EL (cell line): ENCODE measurements around the gene CEP162.
A peak's percentile ranks its signal among the peaks of the same experiment; 100 is the strongest.
"Not testable (repeated sequence)": the region's sequence is repeated elsewhere in the genome, so short reads cannot be mapped to it uniquely, and the experiment has no call there.

Source experiments
- DNase-seq: peaks from one replicate; pipeline ENCODE4 v3.0.0-alpha.2; 2016

Gene CEP162

GRCh38 chr6:84223608-84224007 lies 3.8 kb downstream of the CEP162 start:
- not testable (repeated sequence) for DNase-seq

GRCh38 chr6:84222426-84222825 lies 5.0 kb downstream of the CEP162 start:
- no peak for DNase-seq

- DNase-seq: peak; percentile 31
These were observed 6.5 kb downstream of the CEP162 start for GRCh38 chr6:84220809-84221409.

DNA sequence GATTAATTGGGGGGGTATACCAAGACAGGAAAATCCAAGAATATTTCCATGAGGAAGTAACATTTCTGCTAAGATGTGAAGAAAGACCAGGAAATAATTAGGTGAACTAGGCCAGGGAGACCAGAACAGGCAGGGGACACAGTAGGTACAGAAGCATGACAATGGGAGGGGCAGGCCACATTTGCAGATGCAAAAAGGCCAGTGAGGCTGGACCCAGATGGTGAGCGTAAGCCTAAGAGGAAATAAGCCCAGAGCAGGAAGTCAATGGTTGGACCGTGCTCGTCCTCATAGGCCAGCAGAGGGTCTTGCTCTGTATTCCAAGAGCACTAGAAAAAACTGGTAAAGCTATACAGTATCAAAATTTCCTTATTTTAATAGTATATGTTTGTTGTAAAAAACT lies 9.4 kb downstream of the CEP162 start:
- no peak for DNase-seq

DNA sequence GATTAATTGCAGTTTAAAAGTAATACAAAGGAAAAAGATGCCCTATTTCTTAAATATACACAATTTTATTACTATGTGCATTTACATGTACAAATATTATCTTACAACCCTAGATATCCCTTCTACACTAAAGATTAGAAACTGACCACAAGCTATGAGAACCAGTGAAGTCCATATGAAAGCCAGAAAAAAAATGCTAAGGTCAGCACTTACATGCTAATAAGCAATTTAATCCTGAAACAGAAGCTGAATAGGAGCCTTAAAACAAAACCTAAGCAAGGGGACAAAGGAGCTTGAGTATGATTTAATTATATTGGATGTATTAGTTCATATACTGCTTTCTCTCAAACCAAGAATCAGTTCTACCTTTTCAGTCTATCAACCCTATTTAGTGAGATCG lies 14.2 kb downstream of the CEP162 start:
- DNase-seq: no peak

DNA sequence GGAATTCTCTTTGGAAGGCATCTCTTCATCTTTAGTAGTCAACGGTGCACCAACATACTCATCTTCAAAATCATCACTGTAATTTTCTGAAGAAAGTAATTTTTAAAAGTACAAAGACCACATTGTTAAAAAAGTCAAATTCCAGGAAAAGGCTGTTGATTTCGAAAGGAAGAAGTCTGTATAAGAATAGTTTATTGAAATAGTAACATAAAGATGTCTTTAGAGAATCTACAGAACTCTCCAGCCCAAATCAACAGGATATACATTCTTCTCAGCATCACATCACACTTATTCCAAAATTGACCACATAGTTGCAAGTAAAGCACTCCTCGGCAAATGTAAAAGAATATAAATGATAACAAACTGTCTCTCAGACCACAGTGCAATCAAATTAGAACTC lies 23.4 kb downstream of the CEP162 start:
- DNase-seq: no peak

- not testable (repeated sequence) for DNase-seq
These were observed 27.5 kb downstream of the CEP162 start for GRCh38 chr6:84199987-84200386.

DNA sequence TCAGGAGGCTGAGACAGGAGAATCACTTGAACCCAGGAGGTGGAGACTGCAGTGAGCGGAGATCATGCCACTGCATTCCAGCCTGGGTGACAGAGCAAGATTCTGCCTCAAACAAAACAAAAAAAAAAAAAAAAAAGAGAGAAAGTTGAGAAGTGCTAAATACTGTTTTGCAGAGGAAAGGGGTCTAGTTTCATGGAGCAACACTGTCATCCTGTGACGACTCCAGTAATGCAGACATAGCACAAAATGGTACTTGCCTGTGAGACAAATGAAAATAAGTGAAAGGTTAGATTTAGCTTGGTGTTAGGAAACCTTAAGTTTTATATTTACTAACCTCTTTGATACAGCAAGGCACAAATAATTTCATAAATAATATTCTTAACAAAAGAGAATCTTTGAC lies 29.7 kb downstream of the CEP162 start:
- DNase-seq: no peak

- DNase-seq: peak; percentile 81
These were observed 34.2 kb downstream of the CEP162 start for GRCh38 chr6:84193114-84193708.

- DNase-seq: no peak
These were observed 35.6 kb downstream of the CEP162 start for GRCh38 chr6:84191802-84192201.

DNA sequence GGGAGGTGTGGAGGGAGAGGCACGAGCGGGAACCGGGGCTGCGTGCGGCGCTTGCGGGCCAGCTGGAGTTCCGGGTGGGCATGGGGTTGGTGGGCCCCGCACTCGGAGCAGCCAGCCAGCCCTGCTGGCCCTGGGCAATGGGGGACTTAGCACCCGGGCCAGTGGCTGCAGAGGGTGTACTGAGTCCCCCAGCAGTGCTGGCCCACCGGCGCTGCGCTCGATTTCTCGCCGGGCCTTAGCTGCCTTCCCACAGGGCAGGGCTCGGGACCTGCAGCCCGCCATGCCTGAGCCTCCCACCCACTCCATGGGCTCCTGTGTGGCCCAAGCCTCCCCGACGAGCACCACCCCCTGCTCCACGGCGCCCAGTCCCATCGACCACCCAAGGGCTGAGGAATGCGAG lies 38.1 kb downstream of the CEP162 start:
- DNase-seq: not testable (repeated sequence)

GRCh38 chr6:84183430-84183829 lies 44.0 kb downstream of the CEP162 start:
- no peak for DNase-seq

DNA sequence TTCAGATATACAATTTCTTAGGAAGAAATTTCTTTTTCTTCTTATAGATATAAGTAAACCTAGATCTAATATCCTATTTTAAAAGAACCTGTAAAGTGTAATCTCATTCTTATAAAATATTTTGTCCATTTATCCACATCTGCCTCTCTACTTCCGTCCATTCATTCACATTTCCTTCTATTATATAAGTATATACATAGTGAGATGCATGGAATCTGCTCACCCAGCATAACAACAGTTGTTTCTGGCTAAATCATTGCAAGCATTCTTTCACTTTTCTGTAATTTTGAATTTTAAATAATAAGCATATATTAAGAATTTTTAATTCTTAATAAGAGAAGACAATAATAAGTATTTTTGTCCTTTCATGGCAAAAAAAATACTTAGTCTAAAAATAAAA lies 45.4 kb downstream of the CEP162 start:
- no peak for DNase-seq

- no peak for DNase-seq
These were observed 50.2 kb downstream of the CEP162 start for GRCh38 chr6:84177241-84177640.

- no peak for DNase-seq
These were observed 54.9 kb downstream of the CEP162 start for GRCh38 chr6:84172574-84172973.

DNA sequence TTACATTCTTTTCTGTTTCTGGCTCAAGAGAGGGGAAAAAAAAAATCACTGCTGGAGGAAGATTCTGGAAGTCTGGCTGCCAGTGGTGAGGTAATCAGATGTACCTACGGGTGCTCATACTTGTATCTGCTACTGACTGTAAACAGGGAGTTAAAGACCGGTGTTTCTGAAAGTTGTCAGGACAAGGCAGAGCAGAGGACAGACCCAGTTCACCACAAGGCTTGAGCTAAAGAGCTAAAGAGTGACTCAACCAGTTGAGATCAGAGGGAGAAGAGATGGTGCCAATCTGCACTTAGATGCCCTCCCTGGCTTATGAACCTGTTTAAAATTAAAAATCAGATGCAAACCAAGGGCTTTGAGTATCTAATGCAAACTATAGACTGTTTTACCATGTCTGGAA lies 55.4 kb downstream of the CEP162 start:
- no peak for DNase-seq

GRCh38 chr6:84167457-84167856 lies 60.0 kb downstream of the CEP162 start:
- no peak for DNase-seq

DNA sequence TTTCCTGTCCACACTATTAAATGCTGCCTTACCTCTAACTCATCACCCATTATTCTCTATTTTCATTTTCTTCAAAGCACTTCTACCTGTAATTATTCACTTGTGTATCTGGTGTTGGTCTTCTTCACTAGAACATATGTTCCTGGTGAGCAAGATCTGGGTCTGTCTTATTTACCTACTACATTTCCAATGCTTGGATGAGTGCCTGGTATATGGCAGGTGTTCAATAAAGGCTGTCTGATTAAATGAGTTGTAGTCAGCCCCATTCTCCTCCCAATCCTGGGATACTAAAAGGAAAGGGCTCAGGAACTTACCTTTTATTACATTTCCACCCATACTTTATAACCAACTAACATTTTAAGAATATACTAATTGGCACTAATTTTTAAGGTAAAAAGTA lies 61.0 kb downstream of the CEP162 start:
- no peak for DNase-seq

DNA sequence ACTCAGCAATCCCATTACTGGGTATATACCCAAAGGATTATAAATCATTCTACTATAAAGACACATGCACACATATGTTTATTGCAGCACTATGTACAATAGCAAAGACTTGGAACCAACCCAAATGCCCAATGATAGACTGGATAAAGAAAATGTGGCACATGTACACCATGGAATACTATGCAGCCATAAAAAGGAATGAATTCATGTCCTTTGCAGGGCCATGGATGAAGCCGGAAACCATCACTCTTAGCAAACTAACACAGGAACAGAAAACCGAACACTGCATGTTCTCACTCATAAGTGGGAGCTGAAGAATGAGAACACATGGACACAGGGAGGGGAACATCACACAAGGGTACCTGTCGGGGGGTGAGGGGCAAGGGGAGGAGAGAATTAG lies 63.1 kb downstream of the CEP162 start:
- not testable (repeated sequence) for DNase-seq

DNA sequence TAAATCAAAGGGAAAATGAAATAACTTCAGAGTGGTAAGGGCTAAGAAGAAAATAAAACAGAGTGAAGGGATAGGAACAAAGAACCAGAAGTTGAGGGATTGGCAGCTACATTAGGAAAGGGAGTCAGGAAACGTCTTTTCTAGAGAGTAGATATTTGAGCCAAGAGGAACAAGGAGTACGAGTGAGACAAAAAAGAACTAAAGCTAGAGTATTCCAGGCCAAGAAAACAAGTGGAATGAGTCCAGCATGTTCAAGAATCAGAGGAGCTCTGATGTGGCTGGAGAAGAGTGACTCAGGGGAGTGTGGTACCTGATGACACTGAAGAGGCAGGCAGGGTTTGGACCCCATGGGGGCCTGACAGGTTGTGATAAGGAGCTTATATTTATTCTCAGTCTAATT lies 66.3 kb downstream of the CEP162 start:
- DNase-seq: no peak

DNA sequence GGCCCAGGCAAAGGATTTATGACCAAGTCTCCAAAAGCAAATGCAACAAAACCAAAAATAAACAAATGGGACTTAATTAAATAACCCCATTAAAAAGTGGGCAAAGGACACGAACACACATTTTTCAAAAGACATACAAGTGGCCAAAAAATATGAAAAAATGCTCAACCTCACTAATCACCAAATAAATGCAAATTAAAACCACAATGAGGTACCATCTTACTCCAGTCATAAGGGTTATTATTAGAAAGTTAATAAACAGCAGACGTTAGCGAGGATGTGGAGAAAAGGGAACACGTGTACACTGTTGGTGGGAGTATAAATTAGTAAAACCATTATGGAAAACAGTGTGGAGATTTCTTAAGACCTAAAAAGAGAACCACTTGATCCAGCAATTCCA lies 71.1 kb downstream of the CEP162 start:
- DNase-seq: no peak

GRCh38 chr6:84151669-84152068 lies 75.8 kb downstream of the CEP162 start:
- no peak for DNase-seq

GRCh38 chr6:84150705-84151104 lies 76.7 kb downstream of the CEP162 start:
- DNase-seq: peak; percentile 78

- DNase-seq: no peak
These were observed 85.9 kb downstream of the CEP162 start for GRCh38 chr6:84141521-84141920.

DNA sequence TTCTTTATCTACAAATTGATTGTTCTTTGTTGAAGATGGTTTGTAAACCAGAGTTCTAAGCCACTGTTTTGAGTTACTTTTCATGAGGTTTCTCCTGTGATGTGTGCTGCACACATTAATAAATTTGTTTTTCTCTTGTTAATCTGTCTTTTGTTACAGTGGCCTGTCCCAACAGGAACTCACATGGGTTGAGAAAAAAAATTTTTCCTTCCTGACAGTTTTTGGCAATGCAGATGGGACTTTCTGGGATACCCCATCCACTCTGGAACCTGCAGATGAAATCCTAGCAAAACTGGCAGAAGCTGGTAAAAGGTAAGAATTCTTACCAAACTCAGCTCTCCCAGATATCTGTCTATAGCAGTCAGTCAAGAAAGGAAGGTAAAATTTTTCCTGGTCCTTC lies 88.1 kb downstream of the CEP162 start:
- no peak for DNase-seq
